NCI-H187 (cell line): ENCODE measurements around the gene WDR18.
"Not testable (repeated sequence)": the region's sequence is repeated elsewhere in the genome, so short reads cannot be mapped to it uniquely, and the experiment has no call there.

Source experiments
- DNase-seq, 2 experiments: peaks; one replicate each; lab custom pipeline; 2025; lab: John Stamatoyannopoulos, UW

Gene WDR18

DNA sequence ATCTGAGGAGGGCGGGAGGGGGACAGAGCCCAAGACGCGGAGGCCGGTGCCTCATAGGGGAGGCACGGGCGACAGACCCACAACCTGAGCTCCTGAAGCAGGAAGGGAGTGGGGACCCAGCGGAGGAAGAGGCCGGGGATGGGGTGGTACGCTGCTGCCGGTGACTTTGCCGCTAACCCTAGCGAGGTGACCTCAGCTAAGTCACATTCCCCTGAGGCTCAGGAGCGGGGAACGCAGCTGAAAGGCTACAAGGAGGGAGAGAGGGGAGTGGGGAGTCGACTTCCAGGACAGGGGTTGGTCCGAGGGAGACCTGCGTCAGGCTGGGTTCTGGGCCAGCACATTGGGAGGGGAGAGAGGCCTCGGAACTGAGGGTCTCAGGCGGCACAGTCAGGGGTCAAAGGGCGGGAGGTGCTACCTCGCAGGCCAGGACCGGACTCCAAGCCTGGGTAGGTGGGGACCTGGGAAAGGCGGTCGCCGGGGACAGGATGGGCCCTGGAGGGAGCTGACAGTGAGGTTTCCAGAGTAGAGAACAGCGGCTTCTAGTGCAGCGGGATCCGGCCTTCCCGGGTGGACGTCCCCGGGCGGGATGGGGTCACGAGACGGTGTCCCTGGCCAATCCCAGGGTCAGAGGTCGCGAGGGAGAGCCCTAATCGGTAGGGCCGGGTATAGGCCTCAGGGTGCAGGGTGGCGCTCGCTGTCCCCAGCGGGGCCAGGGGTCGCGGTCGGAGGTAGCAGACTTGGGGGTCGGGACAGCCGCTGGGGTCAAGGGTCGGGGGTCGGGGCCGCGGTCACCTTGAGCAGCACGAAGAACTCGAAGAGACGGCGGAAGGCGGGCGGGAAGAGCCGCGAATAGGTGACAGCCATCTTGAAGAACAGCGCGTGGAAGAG lies 36.1 kb downstream of the WDR18 start:
- DNase-seq, result no peak

DNA sequence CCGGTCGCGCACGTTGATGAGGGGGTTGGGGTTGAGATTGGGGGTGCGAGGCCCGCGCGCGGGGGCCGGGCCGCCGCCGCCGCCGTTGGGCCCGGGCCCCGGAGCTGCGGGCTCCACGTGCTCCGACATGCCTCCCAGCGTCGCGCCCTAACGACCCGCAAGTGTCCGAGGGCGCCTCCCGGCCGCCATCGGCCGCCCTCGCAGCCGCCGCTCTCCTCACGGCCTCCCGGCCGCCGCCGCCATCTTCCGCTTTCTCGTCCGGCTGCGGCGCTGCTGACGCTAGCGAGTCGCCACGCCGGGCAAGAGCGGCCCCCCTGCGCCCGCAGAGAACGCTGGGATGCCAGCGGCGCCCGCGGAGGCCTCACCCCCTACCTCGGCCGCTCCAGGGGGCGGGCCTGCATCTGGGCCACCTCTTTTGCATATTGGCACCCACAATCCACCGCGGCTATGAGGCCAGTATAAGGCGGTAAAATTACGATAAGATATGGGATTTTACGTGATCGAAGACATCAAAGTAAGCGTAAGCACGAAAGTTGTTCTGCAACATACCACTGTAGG lies 36.8 kb downstream of the WDR18 start, which contains the start of gene TMEM259:
TMEM259 (minus strand) TSS at position 256 of the 558 bp plus-strand sequence; CDS start at position 129, 127 bp downstream.
- DNase-seq, result peak; percentile 98 to 99

DNA sequence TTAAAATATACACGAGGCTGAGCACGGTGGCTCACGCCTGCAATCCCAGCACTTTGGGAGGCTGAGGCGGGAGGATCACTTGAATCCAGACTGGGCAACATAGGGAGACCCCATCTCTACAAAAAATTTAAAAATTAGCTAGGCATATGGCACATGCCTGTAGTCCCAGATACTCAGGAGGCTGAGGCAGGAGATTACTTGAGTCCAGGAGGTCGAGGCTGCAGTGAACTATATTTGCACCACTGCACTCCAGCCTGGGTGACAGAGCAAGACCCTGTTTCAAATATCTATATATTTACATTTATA lies 39.7 kb downstream of the WDR18 start:
- not testable (repeated sequence) for DNase-seq

DNA sequence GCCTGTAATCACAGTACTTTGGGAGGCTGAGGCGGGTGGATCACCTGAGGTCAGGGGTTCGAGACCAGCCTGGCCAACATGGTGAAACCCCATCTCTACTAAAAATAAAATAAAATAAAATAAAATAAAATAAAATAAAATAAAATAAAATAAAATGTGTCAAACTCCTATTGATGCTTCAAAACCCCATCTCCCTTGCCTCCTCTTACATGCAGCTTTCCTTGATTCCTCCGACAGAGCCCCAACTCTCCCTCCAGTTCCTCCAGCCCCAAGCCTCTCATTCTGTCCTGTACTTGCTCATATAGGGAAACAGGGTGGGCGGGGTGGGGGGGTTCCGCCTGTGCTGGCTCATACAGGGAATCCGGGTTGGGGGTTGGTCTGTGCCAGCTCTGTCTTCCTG lies 40.9 kb downstream of the WDR18 start:
- DNase-seq, result not testable (repeated sequence)

DNA sequence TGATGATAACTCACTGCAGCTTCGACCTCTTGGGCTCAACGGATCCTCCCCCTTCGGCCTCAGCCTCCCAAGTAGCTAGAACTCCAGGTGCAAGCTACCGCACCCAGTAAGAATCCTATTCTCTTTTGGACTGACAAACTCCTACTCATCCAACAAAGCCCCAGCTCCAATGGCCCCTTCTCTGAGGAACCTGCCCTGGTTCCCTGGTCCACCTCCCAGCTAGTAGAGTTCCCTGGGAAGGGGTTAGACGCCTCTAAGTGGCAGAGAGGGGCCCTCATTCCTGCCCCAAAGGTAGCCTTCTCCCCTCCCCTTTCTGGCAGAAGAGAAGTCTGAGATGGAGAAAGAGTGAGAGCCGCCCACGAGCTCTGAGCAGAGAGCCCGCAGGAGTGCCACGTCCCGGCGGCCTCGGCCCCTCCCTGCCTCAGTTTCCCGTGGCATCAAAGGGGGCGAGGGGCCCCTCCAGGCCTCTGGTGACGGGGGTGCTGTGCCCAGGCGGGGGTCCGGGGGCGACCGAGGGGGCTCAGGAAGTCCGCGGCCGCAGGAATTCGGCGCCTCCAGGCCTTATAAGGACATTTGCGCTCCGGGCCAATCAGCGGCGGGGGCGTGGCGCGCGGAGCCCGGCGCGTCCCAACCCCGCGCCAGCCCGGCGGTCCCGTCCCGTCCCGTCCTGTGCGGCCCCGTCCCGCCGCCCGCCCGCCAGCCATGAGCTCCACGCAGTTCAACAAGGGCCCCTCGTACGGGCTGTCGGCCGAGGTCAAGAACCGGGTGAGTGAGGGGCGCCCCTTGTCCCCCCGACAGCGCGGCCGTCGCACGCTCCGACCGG lies 42.0 kb downstream of the WDR18 start, which contains the start of gene CNN2:
CNN2 (plus strand) TSS at position 649 of the 823 bp plus-strand sequence; CDS start at position 703, 54 bp downstream.
- no peak for DNase-seq

DNA sequence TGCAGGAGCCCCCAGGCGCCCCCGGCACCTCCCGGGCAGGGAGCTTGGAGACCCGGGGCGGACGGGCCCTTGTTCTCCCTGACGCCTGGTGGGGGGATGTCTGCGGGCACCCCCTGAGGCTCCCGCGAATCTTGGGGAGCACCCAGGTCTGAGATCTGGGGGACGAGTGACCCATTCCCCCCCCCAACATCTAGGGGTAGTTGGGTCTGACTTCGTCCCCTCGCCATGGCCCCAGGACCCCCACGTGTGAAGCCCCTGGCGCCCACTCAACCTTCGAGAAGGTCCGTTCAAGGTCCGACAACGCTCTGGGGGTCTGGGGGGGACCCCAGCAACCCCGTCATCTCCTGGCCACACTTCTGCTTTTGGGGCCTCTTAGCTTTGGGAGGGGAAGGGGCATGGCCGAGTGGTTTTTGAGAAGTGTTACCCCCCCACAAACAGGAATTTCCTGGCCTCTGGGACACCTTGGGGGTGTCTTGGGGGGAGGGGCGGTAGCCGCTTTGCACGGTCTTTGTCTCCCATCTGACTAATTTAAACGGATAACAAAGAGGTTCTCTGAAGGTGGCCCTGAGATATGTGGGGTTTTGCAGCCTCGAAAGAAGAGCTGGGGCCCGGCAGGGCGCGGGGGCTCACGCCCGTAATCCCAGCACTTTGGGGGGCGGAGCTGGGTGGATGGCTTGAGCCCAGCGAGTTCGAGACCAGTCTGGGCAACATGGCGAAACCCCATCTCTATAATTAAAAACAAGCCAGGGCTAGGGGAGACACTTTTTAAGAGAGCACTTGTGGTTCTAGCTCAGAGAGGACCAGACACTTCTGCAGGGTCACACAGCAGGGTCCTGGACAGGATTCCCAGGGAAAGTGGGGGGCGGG lies 42.9 kb downstream of the WDR18 start:
- no peak for DNase-seq

DNA sequence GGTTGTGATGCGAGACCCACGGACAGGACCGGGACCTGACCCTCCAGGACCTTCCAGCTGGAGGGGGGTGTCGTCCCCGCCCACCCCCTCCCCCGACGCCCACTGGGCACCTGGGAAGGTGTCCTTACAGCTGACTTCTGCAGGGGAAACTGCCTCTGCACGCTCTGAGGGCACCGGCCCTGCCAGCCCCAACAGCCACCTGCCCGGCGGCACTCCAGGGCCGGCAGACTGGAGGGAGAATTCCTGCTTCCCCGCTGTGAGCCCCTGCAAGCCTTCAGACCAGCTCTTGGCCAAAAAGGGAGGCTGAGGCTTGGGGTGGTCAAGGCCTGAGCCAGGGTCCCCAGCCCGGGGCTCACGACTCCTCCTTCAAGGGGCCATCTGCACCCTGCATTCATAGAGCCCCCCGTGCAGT lies 43.5 kb downstream of the WDR18 start:
- no peak for DNase-seq

DNA sequence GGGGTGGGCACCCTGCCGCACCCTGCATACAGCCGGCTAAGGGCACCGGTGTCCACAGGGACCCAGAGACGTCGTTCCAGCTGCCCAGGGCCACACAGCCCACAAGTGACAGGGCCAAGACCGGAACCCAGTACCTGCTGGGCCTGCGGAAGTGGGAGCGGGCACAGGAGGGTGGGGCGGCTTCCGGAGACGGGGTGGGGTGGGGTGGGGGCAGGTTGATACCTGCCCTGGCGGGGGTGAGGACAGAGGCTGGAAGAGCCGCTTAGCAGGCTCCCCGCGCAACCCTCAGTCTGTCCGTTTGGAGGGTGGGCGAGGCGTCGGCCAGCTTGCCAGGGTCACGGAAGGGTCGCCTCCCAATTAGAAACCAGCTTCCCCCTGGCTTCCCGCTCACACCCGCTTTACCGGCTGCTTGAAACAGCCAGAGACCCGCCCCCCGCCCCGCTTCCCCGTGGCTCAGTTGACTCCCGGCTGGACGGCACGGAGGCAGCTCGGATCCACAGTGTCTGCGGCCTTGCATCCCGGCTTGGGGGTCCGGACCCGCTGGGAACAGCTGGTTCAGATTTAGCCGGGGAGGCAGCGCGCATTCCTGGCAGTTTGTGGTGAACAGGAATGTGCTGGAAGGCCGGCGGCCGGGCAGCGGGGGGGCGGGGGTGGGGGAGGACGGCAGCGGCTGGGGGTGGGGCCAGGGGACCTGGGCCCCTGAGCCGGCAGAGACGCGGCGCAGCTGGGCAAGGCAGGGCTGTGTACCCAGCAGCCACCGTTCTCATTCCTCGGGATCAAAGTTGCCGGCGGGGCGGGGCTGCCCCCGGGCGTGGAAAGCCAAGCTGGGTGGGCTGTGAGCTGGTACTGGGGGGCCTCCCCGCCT lies 44.1 kb downstream of the WDR18 start:
- no peak for DNase-seq

DNA sequence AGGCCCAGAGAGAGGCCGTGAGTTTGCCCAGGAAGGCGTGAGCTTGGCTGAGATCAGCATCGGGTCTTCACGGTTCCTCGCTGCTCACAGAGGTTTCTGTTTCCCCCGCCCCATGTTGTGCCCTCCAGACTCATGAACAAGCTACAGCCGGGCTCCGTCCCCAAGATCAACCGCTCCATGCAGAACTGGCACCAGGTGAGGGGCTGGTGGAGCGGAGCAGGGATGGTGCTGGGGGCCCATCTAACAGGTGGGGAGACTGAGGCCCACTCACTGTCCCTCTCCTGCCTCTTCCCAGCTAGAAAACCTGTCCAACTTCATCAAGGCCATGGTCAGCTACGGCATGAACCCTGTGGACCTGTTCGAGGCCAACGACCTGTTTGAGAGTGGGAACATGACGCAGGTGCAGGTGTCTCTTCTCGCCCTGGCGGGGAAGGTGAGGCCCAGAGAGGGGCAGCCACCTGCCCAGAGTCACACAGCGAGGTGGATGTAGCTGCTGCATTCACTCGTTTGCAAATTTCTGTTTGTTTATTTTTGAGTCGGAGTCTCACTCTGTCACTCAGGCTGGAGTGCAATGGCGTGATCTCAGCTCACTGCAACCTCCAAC lies 48.2 kb downstream of the WDR18 start:
- DNase-seq, result no peak

DNA sequence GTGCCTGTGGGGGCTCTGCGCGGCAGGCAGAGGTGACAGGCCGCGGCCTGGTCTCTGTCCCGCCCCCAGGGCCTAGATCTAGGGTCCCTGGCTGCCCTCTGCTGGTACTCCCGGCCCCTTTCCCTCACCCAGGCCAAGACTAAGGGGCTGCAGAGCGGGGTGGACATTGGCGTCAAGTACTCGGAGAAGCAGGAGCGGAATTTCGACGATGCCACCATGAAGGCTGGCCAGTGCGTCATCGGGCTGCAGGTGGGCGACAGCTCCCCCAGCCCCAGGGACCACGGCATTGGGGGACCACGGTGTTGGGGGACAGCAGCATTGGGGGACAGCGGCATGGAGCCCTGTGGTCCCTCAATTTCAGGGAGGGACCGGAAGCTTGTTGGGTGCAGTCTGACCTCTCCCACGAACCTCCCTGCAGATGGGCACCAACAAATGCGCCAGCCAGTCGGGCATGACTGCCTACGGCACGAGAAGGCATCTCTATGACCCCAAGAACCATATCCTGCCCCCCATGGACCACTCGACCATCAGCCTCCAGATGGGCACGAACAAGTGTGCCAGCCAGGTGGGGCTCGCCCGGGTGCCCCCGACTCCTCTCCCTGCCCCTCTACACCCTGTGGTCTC lies 52.0 kb downstream of the WDR18 start:
- DNase-seq, result no peak

DNA sequence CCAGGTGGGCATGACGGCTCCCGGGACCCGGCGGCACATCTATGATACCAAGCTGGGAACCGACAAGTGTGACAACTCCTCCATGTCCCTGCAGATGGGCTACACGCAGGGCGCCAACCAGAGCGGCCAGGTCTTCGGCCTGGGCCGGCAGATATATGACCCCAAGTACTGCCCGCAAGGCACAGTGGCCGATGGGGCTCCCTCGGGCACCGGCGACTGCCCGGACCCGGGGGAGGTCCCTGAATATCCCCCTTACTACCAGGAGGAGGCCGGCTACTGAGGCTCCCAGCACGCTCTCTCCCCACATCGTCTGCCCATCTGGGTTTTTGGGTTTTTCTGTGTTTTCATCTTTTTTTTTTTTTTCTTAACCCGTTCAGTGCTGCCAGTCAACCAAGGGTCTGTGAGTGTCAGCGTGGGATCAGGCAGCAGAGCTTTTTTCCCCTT lies 53.5 kb downstream of the WDR18 start:
- no peak for DNase-seq

DNA sequence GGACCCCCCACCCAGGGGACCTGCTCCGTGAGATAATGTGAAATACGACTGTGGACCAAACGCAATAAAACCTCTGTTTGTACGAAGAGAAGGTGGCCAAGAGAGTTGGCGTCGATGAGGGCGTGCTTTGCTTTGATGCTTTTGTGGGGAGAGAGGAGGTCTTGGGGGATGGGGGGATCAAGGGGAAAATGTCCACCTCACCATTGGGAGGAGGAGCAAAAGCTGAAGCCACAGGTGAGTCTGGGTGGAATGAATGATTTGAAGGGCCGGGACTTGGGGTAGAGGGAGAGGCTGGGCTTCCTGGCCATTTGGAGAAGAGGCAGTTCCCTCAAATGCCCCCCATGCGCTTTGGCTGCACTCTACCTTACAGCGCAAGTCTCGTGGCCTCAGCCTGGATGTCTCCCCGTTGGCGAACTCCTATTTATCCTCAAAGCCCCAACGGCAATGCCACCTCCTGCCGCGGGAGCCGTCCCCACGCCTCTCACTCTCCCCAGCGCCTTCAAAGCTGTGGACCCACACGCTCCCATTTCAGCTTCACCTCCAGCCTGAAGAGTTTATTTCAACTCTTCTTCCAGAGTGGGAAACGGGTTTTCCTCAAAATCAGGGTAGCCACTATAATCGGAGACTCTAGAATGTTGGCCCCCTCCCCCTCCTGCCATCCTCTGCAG lies 55.0 kb downstream of the WDR18 start:
- no peak for DNase-seq

DNA sequence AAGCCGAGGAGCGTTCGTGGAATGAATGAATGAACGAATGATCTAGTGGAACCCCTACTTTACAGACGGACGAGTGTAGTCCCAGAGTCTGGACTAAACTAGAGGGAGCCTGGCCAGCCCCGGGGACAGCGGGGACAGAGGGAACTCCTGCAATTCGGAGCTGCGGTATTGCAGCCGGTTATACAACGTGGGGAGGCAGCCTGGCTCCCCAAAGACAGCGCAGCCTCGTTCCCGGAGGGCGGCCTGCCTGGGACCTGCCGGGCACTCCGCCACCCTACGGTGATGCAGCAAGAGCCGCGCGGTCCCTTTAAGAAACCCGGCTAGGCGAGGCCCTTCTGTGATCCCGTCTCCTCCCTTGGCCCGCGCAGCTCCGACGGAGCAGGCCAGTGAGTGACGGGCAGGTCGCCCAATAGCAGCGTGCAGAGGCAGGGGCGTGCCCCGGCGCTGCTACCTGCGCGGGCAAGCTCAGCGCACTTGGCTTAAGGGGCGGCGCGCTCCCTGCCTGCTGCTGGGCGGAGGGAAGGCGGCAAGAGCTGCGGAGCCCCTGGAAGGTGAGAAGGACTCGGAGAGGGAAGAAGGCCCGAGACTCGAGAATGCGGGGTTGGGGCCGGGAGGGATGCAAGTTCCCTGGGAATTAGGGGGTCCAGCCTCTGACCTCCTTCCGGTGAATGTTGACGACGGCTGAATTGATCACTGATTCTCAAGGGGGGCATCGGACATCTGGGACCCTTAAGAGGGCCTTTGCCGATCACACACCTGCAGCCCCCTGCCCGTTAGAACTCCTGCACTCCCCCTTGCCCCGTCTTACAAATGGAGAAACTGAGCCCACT lies 55.7 kb downstream of the WDR18 start, which contains the start of gene ABCA7:
ABCA7 (plus strand) TSS at position 462 of the 830 bp plus-strand sequence. CDS start 1,255 bp downstream, outside the sequence.
- peak; percentile 98 to 99 for DNase-seq

DNA sequence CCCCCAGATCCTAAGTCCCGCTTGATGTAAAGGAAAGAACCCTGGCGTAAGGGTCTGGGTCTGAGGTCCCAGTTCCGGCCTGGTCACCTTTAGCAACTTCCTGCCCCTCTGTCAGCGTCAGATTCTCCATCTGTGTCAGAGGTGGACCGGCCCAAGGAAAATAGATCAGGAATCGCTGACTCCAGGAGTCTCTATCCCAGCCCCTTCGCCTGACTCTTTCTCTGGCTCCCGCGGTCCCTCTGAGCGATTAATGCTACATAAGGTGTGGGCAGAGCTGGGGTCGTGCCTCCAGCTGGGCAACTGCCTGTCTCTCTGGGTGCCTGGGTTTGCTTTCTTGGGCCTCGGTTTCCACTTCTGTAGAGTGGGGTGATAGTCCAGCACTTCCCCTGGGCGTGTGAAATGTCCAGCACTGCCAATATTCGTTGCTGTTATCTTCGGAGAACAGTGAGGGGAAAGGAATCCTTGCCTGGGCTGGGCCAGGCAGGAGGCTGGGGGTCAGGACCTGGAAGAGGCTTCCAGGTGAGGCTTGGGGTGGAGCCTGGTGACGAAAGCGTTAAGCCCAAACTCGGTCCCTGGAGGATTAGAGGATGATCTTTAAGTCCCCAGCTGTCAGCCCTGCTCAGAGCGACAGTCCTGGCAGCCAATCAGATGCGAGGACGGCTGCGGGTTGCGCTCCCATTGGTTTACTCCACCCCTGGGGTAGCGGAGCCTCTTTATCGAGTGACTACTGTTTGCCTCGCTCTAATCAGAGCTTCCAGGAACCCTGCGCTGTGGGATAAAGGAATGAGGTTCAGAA lies 56.5 kb downstream of the WDR18 start:
- DNase-seq, result peak; percentile 88 to 90

DNA sequence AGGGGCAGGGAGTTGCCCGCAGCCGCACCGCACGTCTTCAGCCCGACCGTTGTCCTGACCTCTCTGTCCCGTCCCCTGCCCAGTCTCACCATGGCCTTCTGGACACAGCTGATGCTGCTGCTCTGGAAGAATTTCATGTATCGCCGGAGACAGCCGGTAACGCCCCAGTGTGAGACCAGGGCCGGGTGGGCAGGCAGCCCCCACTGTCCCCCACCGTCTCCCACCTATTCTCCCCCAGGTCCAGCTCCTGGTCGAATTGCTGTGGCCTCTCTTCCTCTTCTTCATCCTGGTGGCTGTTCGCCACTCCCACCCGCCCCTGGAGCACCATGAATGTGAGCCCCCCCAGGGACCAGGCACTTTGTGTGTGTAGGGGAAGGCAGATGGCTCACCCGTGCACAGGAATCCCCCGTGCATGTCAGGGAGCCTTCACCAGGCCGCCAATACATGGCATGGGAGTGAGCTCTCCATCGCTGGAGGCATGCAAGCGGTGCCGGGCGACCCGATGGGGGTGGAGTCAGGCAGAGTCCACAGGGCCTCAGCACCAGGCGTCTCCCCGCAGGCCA lies 57.2 kb downstream of the WDR18 start:
- no peak for DNase-seq

DNA sequence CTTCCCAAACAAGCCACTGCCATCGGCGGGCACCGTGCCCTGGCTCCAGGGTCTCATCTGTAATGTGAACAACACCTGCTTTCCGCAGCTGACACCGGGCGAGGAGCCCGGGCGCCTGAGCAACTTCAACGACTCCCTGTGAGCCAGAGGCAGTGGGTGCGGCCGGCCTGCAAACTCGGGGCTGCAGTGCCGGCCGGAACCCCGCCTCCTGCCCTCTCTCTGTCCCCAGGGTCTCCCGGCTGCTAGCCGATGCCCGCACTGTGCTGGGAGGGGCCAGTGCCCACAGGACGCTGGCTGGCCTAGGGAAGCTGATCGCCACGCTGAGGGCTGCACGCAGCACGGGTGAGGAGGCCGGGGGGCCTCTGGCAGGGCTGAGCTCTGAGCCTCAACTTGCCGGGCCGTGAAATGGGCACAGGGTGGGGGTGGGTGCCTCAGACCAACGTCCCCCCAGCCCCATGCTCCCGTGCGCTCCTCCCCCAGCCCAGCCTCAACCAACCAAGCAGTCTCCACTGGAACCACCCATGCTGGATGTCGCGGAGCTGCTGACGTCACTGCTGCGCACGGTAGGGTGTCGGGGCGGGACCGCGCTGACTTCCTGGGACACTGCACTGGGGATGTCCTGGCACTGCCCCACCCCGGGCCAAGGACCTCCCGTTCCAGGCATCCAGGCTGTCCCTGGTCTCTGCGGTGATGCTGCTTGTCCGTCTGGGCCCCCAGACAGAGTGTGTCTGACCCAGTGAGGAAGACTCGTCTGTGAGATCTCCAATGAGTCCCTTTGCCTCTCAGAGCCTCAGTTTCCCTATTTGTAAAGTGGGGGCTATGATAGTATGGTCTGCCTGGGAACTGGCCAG lies 57.9 kb downstream of the WDR18 start:
- no peak for DNase-seq
